ENCODE data around the gene HPS5. TPM values are rescaled to one million over a fixed set of nuclear protein-coding genes. Genes with fewer than 3 reads are reported as not detected.

The HPS5 gene
- total RNA-seq, 1 experiment from 2014 or later: 15.4 TPM

- Mint-ChIP-seq H3K4me3 (no peak overlapping the region), H3K4me1 (no peaks in the 10 kb centered on the region), H3K27ac (no peak overlapping the region), H3K36me3 (ENCODE audit: insufficient read depth in 1 of 3, low read depth in 3 of 3) (peaks cover 22 to 56% (median 49%) of the 10 kb centered on the region in 3 experiments; a peak in 6 of 7 replicates), H3K9me3 (no peaks in the 10 kb centered on the region), H3K27me3 (ENCODE audit: low read depth) (no peaks in the 10 kb centered on the region)
- Histone ChIP-seq H4K91ac (ENCODE audit: insufficient read length, low read depth, low read length) (no peak overlapping the region), H4K8ac (replicated peaks; ENCODE audit: insufficient read length, low read depth, low read length) (no peak overlapping the region), H3K18ac (ENCODE audit: insufficient read length, low read depth, low read length) (no peak overlapping the region), H3K14ac (ENCODE audit: insufficient read depth, low read length) (no peak overlapping the region), H2BK20ac (ENCODE audit: low read depth, low read length, poor library complexity, severe bottlenecking) (no peak overlapping the region), H3K27ac (ENCODE audit: insufficient read length, low read depth, low read length) (no peak overlapping the region), H3K4ac (ENCODE audit: low read depth, low read length) (no peak overlapping the region), H2BK120ac (ENCODE audit: low read depth, low read length, poor library complexity, severe bottlenecking) (no peak overlapping the region), H3K56ac (ENCODE audit: insufficient read length, low read depth, low read length) (no peak overlapping the region), H3K27me3 (ENCODE audit: insufficient read depth, low read length) (no peaks in the 10 kb centered on the region), H3K23me2 (ENCODE audit: insufficient read length, low read depth, low read length, poor library complexity, severe bottlenecking) (no peaks in the 10 kb centered on the region), H3K4me2 (ENCODE audit: insufficient read depth, insufficient read length, low read length) (no peak overlapping the region), H2AFZ (ENCODE audit: low read length) (no peak overlapping the region), H3K4me1 (ENCODE audit: insufficient read depth, low read length) (no peaks in the 10 kb centered on the region), H3K9ac (ENCODE audit: extremely low read depth, insufficient read length, low read length) (no peak overlapping the region), H2AK5ac (ENCODE audit: insufficient read length, low read length) (no peak overlapping the region), H3T11ph (ENCODE audit: low read length) (no peak overlapping the region), H4K5ac (ENCODE audit: insufficient read length, low read depth, low read length) (no peak overlapping the region), H2BK15ac (ENCODE audit: low read depth, low read length) (no peak overlapping the region), H3K79me2 (ENCODE audit: insufficient read depth, low read length) (no peaks in the 10 kb centered on the region), H3K79me1 (ENCODE audit: insufficient read depth, low read depth, low read length, poor library complexity, severe bottlenecking) (no peaks in the 10 kb centered on the region), H2BK12ac (ENCODE audit: insufficient read length, low read depth, low read length) (no peak overlapping the region), H4K20me1 (ENCODE audit: control insufficient read depth, insufficient read depth, insufficient read length) (no peaks in the 10 kb centered on the region), H3K9me3 (ENCODE audit: control insufficient read depth, low read depth, low read length) (no peaks in the 10 kb centered on the region), H3K23ac (ENCODE audit: insufficient read length, low read depth, low read length) (no peak overlapping the region), H2BK5ac (ENCODE audit: insufficient read length, low read length) (no peak overlapping the region)
- no peak for TF ChIP-seq CTCF (conservative IDR thresholded peaks at IDR 0.05)
- WGBS (ENCODE audit: extremely low coverage, insufficient read length, low lambda C conversion rate): no CpG with 5 or more reads among the region's 4 CpGs
- DNase-seq: no peak
Observed at GRCh38 chr11:18358646-18359045, 36.7 kb upstream of the HPS5 start.

Data from H9 (cell line).